ENCODE results near the gene KHDC1. TPM values are rescaled to one million over a fixed set of nuclear protein-coding genes. Genes with fewer than 3 reads are reported as not detected.
"Not testable (repeated sequence)": the region's sequence is repeated elsewhere in the genome, so short reads cannot be mapped to it uniquely, and the experiment has no call there.

Gene KHDC1
- total and polyA plus RNA-seq, 3 experiments from 2014 or later = 2.4 to 7.1 (median 6.3) TPM

DNA sequence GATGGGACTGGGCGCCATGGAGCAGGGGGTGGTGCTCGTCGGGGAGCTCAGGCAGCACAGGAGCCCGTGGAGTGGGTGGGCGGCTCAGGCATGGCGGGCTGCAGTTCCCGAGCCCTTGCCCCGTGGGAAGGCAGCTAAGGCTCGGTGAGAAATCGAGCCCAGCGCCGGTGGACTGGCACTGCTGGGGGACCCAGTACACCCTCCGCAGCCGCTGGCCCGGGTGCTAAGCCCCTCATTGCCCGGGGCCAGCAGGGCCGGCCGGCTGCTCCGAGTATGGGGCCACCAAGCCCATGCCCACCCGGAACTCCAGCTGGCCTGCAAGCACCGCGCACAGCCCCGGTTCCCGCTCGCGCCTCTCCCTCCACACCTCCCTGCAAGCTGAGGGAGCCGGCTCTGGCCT lies 5.9 kb upstream of the KHDC1 start:
- Mint-ChIP-seq H3K4me1 (peaks cover 16 to 29% (median 23%) of the 10 kb centered on the region in 3 donors), H3K36me3 (peaks cover 0 to 21% (median 7%) of the 10 kb centered on the region in 3 donors)
- H3K4me3 ChIP-seq (ENCODE audit: low read length); H3K36me3 ChIP-seq (ENCODE audit: insufficient read depth, low read length); DNase-seq; H3K27me3 ChIP-seq (ENCODE audit: insufficient read depth, low read length, poor library complexity, severe bottlenecking); H3K9me3 Mint-ChIP-seq; H3K27ac ChIP-seq (ENCODE audit: low read depth, low read length); H3K27me3 Mint-ChIP-seq; H3K27ac Mint-ChIP-seq; H3K4me1 ChIP-seq (ENCODE audit: insufficient read depth, low read length); H3K9me3 ChIP-seq (ENCODE audit: low read length); CTCF ChIA-PET; POLR2A ChIA-PET; H3K4me3 Mint-ChIP-seq: not testable (repeated sequence)

DNA sequence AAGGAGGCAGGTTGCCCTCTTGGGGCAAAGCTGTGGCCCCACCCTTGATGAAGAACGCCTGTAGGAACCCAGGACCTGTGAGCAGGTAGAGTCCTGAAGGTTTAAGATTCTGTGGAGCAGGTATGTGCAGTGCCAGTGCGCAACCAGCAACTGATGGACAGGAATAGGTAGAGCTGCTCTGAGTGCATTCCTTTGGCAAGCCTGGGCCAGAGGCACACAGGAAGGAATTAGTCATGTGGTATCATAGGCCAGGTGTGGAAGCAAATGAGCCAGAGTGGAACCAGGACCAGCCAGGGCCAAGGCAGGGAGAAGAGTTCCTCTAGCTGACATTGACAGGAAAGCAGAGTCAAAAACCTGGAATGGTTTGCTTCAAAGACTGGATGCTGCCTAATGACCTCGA lies 1.4 kb upstream of the KHDC1 start:
- ChIA-PET CTCF (no interaction called here), POLR2A (no interaction called here)
- Histone ChIP-seq H3K36me3 (ENCODE audit: insufficient read depth, low read length) (no peaks in the 10 kb centered on the region), H3K4me1 (ENCODE audit: insufficient read depth, low read length) (peaks cover 16% of the 10 kb centered on the region), H3K27ac (ENCODE audit: low read depth, low read length) (no peak overlapping the region), H3K9me3 (ENCODE audit: low read length) (no peaks in the 10 kb centered on the region), H3K4me3 (ENCODE audit: low read length) (no peak overlapping the region), H3K27me3 (ENCODE audit: insufficient read depth, low read length, poor library complexity, severe bottlenecking) (no peaks in the 10 kb centered on the region)
- H3K27ac Mint-ChIP-seq = peak overlapping the region in 6 of 8 donors; percentile 4 to 80 (median 34)
- H3K4me1 Mint-ChIP-seq = peaks cover 26 to 44% (median 36%) of the 10 kb centered on the region in 3 donors
- H3K4me3 Mint-ChIP-seq = peak overlapping the region; percentile 5 to 83 (median 79)
- H3K9me3 Mint-ChIP-seq = no peaks in the 10 kb centered on the region
- DNase-seq = no peak
- peaks cover 0 to 8% (median 5%) of the 10 kb centered on the region in 3 donors for H3K36me3 Mint-ChIP-seq
- H3K27me3 Mint-ChIP-seq = no peaks in the 10 kb centered on the region

DNA sequence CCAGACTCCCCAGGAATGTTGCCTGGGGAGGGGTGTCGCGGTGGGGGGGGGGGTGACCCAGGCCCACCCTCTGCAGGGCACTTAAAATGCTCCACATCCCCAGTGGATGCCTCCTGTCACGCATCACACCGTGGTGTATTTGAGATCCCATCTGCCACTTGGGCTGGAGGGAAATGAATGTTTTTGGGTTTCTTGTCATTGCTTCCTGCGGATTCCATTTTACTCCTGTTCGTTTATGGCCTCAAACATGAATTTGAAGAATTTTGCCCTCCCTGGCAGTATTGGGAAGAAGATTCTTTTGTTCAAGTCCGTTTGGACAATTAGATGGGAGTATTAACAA lies 544 bp upstream of the KHDC1 start:
- peaks cover 16% of the 10 kb centered on the region for H3K4me1 ChIP-seq (ENCODE audit: insufficient read depth, low read length)
- no peaks in the 10 kb centered on the region for H3K9me3 Mint-ChIP-seq
- peaks cover 26 to 44% (median 36%) of the 10 kb centered on the region in 3 donors for H3K4me1 Mint-ChIP-seq
- no peaks in the 10 kb centered on the region for H3K27me3 ChIP-seq (ENCODE audit: insufficient read depth, low read length, poor library complexity, severe bottlenecking)
- H3K4me3 Mint-ChIP-seq = peak overlapping the region; percentile 74 to 93 (median 80)
- H3K36me3 Mint-ChIP-seq = peaks cover 0 to 6% (median 5%) of the 10 kb centered on the region in 3 donors
- ChIA-PET POLR2A (no interaction called here), CTCF (no interaction called here)
- no peaks in the 10 kb centered on the region for H3K27me3 Mint-ChIP-seq
- no peaks in the 10 kb centered on the region for H3K9me3 ChIP-seq (ENCODE audit: low read length)
- no peak for DNase-seq
- peak overlapping the region; percentile 45 for H3K27ac ChIP-seq (ENCODE audit: low read depth, low read length)
- H3K27ac Mint-ChIP-seq = peak overlapping the region in 7 of 8 donors; percentile 4 to 85 (median 59)
- H3K36me3 ChIP-seq (ENCODE audit: insufficient read depth, low read length) = no peaks in the 10 kb centered on the region
- peak overlapping the region; percentile 89 for H3K4me3 ChIP-seq (ENCODE audit: low read length)

DNA sequence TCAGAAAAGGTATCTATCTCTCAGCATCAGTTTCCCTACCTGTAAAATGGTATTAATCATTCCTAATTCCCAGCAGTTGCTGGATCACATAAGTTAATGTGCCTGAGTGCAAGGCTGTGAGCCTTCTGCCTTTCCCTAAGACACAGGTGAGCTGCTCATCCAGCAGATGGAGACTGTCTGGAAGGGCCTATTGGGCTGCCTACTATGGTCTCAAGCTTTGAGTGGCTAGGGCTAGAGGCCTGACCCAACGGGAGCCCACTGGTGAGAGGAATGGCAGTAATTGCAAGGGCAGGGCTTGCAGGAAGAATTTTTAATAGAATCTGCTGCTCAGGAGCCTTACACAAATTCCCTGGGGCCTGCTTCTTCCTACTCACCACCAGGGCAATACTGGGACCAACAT lies 4.3 kb downstream of the KHDC1 start:
- Histone ChIP-seq H3K4me3 (ENCODE audit: low read length) (no peak overlapping the region), H3K36me3 (ENCODE audit: insufficient read depth, low read length) (no peaks in the 10 kb centered on the region), H3K4me1 (ENCODE audit: insufficient read depth, low read length) (peaks cover 5% of the 10 kb centered on the region), H3K9me3 (ENCODE audit: low read length) (no peaks in the 10 kb centered on the region), H3K27me3 (ENCODE audit: insufficient read depth, low read length, poor library complexity, severe bottlenecking) (no peaks in the 10 kb centered on the region), H3K27ac (ENCODE audit: low read depth, low read length) (no peak overlapping the region)
- ChIA-PET POLR2A (no interaction called here), CTCF (no interaction called here)
- no peak overlapping the region for H3K4me3 Mint-ChIP-seq
- no peaks in the 10 kb centered on the region for H3K9me3 Mint-ChIP-seq
- peaks cover 9 to 13% (median 10%) of the 10 kb centered on the region in 3 donors for H3K4me1 Mint-ChIP-seq
- no peaks in the 10 kb centered on the region for H3K27me3 Mint-ChIP-seq
- H3K36me3 Mint-ChIP-seq = no peaks in the 10 kb centered on the region
- no peak for DNase-seq
- H3K27ac Mint-ChIP-seq = no peak overlapping the region

DNA sequence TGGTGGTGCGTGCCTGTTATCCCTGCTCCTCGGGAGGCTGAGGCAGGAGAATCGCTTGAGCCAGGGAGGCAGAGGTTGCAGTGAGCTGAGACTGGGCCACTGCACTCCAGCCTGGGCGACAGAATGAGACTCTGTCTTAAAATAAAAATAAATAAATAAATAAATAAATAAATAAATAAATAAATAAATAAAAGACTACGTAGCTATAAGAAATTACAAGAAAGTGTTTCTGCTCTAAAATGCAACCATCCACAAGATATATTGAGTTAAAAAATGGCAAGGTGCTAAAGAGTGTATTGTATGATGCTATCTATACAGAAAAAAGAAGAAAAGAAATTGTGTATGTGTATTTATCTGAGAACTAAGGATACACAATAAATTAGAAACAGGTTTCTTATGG lies 8.7 kb downstream of the KHDC1 start:
- H3K27me3 ChIP-seq (ENCODE audit: insufficient read depth, low read length, poor library complexity, severe bottlenecking); H3K36me3 Mint-ChIP-seq; H3K4me1 ChIP-seq (ENCODE audit: insufficient read depth, low read length); DNase-seq; H3K9me3 ChIP-seq (ENCODE audit: low read length); H3K4me3 ChIP-seq (ENCODE audit: low read length); H3K4me1 Mint-ChIP-seq; H3K9me3 Mint-ChIP-seq; H3K27ac ChIP-seq (ENCODE audit: low read depth, low read length); CTCF ChIA-PET; H3K27me3 Mint-ChIP-seq; H3K27ac Mint-ChIP-seq; H3K36me3 ChIP-seq (ENCODE audit: insufficient read depth, low read length); H3K4me3 Mint-ChIP-seq: not testable (repeated sequence)
- POLR2A ChIA-PET = interaction anchor here (0.6 kb wide), 2 partner anchors 197 to 207 kb away, joined by 6 to 9 read pairs; partner anchors contain the start of gene MTO1

DNA sequence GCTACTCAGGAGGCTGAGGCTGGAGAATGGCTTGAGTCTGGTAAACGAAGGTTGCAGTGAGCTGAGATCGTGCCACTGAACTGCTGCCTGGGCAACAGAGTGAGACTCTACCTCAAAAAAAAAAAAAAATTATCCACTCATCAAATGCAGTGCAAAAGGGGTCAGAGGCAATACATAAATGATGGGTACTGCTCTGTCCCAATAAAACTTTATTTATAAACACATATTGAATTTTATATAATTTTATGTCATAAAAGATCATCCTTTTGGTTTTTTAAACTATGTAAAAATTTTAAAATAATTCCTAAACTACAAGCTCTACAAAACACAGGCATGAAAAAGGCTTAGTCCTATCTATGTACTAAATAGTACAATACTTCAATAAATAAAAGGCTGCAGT lies 10.3 kb downstream of the KHDC1 start:
- Mint-ChIP-seq H3K4me3 (no peak overlapping the region), H3K9me3 (no peaks in the 10 kb centered on the region), H3K4me1 (no peaks in the 10 kb centered on the region), H3K27me3 (peaks cover 3 to 5% of the 10 kb centered on the region in 2 donors), H3K36me3 (no peaks in the 10 kb centered on the region), H3K27ac (no peak overlapping the region)
- Histone ChIP-seq H3K27me3 (ENCODE audit: insufficient read depth, low read length, poor library complexity, severe bottlenecking) (no peaks in the 10 kb centered on the region), H3K9me3 (ENCODE audit: low read length) (no peaks in the 10 kb centered on the region), H3K4me1 (ENCODE audit: insufficient read depth, low read length) (no peaks in the 10 kb centered on the region), H3K36me3 (ENCODE audit: insufficient read depth, low read length) (no peaks in the 10 kb centered on the region), H3K27ac (ENCODE audit: low read depth, low read length) (no peak overlapping the region), H3K4me3 (ENCODE audit: low read length) (no peak overlapping the region)
- POLR2A ChIA-PET = no interaction called here
- CTCF ChIA-PET = no interaction called here
- DNase-seq = no peak

DNA sequence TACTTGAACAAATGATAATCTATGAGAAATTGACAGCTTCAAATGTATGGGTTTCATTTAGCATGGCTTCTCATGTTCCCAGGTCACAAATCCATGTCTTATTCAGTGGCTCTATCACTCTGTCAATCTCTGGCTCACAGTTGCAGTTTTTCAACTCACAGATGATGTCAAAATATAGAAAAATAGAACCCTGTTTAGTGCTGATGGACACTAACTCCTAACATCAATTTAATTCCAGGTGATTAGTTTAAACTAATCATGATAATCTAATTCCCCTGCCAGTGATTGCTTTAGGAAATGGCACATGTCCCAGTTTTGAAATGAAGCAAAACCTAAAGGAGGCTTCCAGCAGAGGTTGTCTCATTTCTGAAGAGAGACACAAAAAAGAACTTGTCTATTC lies 13.0 kb downstream of the KHDC1 start:
- no peaks in the 10 kb centered on the region for H3K36me3 ChIP-seq (ENCODE audit: insufficient read depth, low read length)
- no peaks in the 10 kb centered on the region for H3K36me3 Mint-ChIP-seq
- peaks cover 7 to 8% of the 10 kb centered on the region in 2 donors for H3K27me3 Mint-ChIP-seq
- H3K4me3 ChIP-seq (ENCODE audit: low read length) = no peak overlapping the region
- H3K9me3 ChIP-seq (ENCODE audit: low read length) = no peaks in the 10 kb centered on the region
- H3K4me1 Mint-ChIP-seq = no peaks in the 10 kb centered on the region
- no peak overlapping the region for H3K4me3 Mint-ChIP-seq
- no peak overlapping the region for H3K27ac ChIP-seq (ENCODE audit: low read depth, low read length)
- ChIA-PET POLR2A (no interaction called here), CTCF (no interaction called here)
- no peaks in the 10 kb centered on the region for H3K27me3 ChIP-seq (ENCODE audit: insufficient read depth, low read length, poor library complexity, severe bottlenecking)
- no peaks in the 10 kb centered on the region for H3K4me1 ChIP-seq (ENCODE audit: insufficient read depth, low read length)
- no peaks in the 10 kb centered on the region for H3K9me3 Mint-ChIP-seq
- H3K27ac Mint-ChIP-seq = no peak overlapping the region
- no peak for DNase-seq

DNA sequence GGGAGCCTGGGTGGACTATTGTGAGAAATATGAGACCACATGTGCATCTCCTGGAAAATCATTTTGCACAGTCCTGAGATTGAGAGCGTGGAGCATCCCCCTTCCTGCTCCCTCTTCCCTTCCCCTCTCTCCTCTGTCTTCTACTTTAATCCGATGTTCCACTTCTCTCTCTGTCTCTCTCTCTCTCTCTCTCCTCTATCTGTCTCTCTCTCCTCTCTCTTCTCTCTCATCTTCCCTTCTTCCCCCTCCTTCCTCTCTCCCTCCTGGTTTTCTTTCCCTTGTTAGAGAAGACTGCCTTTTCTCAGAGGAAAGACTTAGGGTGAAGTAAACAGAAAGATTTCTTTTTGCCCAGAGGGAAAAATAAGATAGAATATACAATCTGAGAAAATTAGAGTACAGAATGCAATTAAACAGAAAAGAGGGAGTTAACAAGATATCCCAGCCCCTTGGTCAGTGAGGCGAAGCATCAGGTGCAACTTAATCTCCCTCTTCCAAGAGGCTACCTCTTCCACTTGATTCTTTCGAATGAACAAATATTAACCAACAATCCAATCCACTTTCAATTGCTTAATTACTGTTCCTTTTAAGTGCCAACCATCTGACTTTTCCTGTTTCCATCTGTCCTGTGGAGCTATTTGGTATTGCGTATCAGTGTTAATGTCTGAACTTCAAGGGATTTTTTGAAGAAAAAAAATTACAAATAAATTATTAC lies 14.6 kb downstream of the KHDC1 start:
- Histone ChIP-seq H3K27ac (ENCODE audit: low read depth, low read length) (no peak overlapping the region), H3K36me3 (ENCODE audit: insufficient read depth, low read length) (no peaks in the 10 kb centered on the region), H3K27me3 (ENCODE audit: insufficient read depth, low read length, poor library complexity, severe bottlenecking) (no peaks in the 10 kb centered on the region), H3K9me3 (ENCODE audit: low read length) (no peaks in the 10 kb centered on the region), H3K4me3 (ENCODE audit: low read length) (no peak overlapping the region), H3K4me1 (ENCODE audit: insufficient read depth, low read length) (no peaks in the 10 kb centered on the region)
- H3K9me3 Mint-ChIP-seq = no peaks in the 10 kb centered on the region
- no peak for DNase-seq
- peak overlapping the region in 1 of 8 donors; percentile 69 for H3K27ac Mint-ChIP-seq
- ChIA-PET CTCF (no interaction called here), POLR2A (no interaction called here)
- no peak overlapping the region for H3K4me3 Mint-ChIP-seq
- H3K36me3 Mint-ChIP-seq = no peaks in the 10 kb centered on the region
- H3K4me1 Mint-ChIP-seq = no peaks in the 10 kb centered on the region
- peaks cover 7 to 14% of the 10 kb centered on the region in 2 donors for H3K27me3 Mint-ChIP-seq
